Measurements from ENCODE around the gene PPP2R1B.
A peak's percentile ranks its signal among the peaks of the same experiment; 100 is the strongest.
"Not testable (repeated sequence)": the region's sequence is repeated elsewhere in the genome, so short reads cannot be mapped to it uniquely, and the experiment has no call there.

PPP2R1B gene

DNA sequence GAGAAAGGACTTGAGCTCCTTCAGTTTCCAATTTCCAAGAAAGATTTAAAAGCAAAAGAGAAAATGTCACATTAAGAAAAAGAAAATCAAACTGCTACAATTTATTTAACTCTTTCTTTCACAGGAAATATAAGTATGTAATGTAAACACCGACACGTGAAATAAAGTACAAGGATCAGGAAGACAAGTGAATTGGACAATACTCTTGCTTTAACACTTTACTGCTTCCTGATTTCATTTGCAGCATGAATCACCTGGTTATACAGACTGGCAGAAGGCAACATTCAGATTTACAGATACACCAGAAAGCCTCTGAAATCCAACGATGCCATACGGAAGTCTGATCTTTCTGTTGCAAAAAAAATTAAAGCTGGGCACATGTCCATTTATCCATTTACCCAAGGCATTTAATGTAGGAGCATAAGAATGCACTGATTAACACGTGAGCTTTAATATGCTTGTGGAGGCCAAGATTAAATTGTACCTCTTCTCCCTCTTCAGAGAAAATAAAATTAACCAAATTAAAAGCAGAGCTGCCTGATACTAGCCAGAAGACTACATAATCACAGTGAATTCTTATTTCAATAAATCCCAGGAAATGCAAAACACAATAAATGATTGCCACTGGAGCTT is 16.0 kb upstream of the PPP2R1B start:
- DNase-seq (ENCODE audit: low spot score) = no peak

DNA sequence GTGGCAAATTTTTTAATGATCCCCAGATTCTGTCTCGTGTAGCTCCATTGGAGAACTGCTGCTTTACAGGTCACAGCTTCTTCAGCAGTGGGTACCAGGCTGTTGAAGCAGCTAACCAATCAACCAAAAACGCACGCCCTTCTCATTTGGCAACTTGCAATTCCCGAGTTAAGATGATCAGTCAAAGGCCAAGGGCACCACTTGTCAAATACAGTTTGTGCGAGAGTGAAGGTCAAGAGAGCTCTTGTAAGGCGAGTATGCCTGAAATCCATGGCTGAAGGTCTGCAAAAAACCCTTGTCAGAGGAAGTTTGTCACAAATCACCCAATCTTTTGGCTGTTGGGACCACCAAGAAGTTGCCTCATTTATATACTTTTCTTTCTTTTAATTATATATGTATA is 12.9 kb upstream of the PPP2R1B start:
- no peak for DNase-seq (ENCODE audit: low spot score)

DNA sequence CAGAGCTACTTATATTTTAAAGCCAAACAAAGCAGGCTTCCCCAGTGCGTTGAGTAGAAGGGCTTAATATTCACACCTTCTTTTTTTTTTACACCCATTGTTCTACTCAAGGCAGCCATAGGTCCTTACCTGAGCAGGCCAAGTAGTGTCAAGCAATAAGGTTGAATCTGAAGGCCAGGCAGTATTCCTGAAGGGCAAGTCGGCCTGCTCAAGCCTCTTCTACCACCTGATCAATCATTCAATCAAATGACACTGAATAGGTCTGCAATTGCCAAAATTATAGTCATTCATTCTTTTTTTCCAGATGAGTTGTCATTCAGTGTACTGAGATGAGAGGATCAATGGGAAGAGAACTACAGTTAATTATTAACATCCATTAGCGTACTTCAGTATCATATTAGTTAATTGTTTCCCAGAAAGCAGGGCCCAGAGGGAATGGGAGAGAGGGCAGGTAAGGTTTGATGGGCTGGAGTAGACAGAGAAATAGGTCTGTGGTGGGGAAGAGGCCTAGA is 11.9 kb upstream of the PPP2R1B start:
- no peak for DNase-seq (ENCODE audit: low spot score)

DNA sequence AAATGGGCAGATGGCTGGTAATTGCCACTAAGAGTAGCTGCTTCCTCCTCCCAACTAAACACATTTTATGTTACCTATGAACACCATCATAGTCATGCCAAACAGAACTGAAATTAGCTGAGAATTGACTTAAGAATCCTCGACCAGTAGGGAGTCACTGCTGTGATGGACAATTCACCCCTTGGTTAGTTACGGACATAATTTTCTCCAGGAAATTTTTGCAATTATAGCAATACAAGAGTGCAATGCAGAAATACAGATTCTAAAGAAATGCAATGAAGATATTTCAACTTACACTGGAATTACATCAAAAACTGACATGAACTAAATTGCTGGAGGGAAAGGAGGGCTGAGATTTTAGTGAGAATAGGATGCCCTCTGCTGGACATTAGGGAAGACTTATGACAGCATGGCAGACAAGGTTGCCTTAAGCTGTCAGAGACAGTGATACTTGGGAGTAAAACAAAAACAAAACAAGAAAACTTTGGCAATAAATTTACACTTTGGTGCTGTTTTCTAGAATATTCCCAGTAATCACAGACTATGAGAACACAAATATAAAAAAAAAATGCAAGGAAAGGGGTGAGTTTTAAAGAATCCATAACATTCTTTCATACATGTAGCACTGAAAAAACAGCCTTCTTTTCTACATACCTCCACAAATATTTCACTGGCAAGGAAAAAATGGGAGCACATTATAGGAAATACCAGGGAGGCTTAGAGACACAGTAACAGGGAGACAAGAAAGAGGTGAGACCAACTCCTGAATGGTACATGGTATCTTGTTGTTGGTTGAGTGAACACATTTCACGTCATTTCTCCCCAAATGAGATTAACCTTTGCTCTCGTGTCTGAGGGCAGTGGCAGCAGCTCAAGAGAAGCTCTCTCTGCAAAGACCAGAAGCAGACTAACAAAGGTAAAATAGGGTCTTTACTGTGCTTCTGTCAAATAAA is 11.2 kb upstream of the PPP2R1B start:
- peak; percentile 57 for DNase-seq (ENCODE audit: low spot score)

DNA sequence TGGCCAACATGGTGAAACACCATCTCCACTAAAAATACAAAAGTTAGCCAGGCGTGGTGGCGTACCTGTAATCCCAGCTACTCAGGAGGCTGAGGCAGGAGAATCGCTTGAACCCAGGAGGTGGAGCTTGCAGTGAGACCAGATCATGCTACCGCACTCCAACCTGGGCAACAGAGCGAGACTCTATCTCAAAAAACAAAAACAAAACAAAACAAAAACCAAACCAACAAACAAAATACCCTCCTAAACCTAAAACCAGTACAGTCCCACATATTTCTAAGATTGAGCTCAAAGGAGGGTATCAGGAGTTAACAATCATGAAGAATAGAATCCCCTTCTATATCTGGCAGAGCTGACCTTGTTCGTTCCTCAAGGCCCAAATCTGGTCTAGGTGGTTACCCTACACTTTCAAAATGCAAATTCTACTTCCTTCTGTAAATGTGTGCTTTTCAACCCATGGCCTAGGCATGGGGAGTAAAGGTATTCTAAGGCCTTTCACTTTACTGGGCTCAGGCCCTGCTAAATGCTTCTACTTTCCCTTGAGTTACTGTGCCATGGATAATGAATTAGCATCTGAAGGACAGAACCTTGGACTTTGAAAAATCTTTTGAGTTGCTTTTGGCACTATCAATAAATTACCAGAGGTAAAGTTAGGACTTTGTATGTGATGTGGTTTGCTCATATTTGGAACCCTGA is 10.4 kb upstream of the PPP2R1B start:
- peak; percentile 71 for DNase-seq (ENCODE audit: low spot score)

DNA sequence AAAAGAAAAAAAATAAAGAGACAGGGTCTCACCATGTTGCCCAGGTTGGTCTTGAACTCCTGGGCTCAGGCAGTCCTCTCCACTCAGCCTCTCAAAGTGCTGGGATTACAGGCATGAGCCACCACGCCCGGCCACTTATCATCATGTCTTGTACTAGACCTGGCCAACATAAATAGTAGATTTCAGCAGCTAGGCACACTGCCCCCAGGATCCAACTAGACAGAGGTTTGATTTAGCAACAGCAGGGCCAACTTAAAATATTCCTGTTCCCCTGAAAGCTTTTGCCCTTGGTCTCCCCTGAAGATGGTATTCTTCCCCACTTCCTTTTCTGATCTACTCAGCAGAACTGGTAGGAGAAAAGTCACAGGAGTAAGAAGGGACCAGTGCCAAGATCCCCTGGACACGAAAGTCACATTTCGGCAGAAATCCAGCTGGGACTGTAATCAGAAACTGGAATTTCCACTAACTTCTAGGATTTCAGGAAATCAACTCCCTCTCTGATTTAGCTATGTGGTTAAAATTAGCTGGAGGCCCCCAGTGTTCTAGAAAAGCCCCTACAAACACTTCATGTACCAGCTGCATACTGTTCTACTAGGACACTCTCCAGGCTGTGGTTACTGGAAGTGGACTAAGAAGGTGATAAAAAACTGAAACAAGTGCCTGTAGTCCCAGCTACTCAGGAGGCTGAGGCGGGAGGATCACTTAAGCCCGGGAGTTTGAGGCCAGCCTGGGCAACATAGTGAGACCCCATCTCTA is 8.9 kb upstream of the PPP2R1B start:
- no peak for DNase-seq (ENCODE audit: low spot score)

DNA sequence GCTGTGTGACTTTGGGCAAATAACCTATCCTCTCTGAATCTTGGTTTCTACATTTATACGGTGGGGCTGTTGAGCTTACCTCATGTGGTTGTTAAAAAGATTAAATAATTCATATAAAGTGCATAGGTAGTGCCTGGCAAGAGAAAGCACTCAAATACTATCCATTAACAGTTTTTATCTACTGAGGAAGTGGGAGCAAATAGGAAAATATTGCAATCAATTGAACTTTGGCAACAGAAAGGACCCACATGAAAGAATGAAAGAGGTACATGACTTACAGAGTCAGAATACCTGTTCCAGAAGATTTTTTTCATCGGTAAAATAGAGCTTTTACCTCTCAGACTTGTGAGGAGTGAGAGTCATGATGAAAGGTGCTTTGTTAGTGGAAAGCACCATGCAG is 6.3 kb upstream of the PPP2R1B start:
- no peak for DNase-seq (ENCODE audit: low spot score)

DNA sequence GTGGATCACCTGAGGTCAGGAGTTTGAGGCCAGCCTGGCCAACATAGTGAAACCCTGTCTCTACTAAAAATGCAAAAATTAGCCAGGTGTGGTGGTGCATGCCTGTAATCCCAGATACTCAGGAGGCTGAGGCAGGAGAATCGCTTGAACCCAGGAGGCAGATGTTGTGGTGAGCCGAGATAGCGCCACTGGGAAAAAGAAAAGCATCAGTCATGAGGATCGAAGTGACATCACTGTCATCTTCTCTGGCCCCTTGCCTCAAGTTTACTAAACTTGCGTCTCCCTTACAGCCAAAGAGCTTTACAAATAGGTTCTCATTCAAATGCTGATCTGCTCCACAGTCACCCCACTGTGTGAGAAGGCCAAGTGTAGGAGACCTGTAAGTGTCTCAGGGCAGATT is 5.0 kb upstream of the PPP2R1B start:
- not testable (repeated sequence) for DNase-seq (ENCODE audit: low spot score)

DNA sequence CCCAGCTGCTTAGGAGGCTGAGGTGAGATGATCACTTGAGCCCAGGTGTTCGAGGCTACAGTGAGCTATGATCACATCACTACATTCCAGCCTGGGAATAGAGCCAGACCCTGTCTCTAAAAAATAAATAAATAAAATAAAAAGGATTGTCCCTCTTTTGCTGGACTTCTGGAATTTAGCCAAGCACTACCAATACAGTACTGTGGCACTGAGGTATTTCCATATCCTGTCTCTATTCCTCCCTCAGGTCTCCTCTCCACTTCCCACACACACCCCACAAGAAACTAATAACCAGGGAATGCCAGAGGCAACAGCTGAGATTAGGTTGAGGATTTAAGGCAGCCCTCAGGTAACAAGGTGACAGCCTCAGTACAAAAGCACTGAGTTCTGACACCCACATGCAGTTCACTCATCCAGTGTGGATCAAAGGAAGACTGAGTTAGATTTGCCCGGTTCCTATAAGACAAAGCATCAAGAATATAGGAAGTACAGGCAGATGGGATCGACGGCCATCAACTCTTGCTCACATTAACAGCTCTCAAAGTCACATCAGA is 4.5 kb upstream of the PPP2R1B start:
- no peak for DNase-seq (ENCODE audit: low spot score)

DNA sequence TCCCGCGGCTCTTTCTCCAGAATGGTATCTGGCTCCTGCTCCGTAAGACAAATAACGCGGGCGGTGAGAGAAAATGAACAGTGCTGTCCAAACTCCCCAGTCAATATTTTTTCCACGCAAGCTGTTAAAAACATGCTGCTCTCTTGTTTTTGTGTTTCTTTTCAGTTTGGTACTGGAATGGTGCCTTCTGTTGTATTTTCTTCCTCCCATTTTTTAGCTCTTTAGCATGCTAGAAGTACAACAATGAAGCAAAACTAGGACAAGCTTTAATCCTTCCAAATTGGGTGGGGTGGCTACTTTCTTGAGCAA is 599 bp upstream of the PPP2R1B start:
- DNase-seq (ENCODE audit: low spot score) = no peak

DNA sequence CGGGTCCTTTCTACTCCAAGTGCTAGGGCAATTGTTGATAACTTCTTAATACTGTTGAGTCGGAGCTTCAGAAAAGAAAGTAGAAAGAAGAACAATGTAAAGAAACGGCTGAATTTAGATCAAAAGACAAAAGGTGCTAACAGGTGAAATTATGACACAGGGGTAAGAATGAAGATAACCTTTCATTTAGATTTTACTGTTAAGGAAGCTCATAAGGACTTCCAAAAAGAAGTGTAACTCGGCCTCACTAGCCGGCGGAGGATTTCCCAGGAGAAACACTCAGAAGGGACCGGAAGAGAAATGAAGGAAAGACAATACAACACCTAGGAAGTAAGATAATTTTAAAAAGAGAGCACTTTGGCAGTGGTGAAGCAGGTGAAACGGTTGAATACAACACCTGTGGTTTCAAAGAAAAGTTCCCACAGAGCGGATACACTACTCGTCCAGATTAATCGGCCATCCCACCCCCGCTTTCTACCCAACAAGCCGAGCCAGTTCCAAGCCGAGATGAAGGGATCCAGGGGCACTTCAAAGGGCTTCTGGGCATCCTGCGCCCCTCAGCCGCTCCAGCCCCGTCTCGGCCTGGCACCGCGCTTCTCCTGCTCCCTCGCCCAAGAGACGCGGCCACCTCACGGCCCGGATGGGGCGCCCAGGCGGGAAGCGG is 737 bp downstream of the PPP2R1B start:
- DNase-seq (ENCODE audit: low spot score) = no peak

DNA sequence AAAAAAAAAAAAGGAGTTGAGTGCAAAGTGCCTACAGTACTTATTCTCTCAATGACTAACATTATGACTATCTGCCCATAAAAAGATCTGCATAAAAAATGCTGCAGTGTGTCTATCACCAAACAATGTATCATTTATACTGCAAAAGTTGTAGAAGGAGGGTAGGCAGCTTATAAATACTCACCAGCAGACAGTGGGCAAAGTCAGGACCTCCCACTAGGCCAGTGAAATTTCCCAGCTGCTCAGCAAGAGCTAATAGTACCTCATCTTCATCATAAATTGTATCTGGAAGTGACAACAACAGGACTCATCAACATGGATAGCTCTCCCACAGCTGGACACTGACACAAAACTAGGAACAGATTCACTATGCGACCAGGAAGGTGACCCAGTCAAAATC is 1.6 kb downstream of the PPP2R1B start:
- no peak for DNase-seq (ENCODE audit: low spot score)

DNA sequence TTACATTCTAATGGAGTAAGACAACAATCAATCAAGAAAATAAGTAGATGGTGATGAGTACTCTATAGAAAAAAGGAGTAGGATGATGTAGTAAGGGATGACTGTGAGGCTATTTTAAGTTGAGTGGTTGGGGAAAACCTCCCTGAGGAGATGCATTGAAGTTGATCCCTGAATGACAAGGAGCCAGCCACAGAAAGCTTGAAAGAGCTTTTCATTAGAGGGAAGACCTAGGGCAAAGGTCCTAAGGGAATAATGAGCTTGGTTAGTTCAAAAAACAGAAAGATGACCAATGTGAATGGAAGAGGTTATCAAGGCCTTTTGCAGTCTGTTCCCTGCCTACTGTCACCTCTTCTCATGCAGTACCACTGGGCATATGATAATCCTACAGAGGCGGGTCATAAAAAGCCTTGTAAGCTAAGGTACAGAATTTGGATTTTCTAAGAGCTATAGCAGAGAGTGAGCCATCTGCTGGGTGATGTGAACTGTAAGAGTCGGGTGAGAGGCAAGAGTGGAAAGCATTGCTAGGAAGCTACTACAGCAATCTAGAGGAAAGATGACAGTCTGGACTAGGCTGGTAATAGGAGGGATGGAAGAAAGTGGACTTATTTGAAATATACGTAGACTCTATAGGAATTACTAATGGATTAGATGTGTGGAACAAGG is 3.1 kb downstream of the PPP2R1B start:
- DNase-seq (ENCODE audit: low spot score) = no peak

DNA sequence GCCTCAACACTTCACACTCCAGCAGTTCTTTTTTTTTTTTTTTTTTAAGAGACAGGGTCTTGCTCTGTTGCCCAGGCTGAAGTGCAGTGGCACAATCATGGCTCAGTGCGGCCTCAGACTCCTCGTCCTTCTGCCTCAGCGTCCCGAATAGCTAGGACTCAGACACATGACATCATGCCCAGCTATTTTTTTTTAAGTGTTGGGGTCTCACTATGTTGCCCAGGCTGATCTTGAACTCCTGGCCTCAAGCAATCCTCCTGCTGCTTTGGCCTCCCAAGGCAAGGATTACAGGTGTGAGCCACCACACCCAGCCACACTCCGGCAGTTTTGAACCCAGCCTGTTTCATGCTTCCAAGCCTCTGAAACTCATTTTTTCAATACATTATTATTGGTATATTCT is 3.7 kb downstream of the PPP2R1B start:
- no peak for DNase-seq (ENCODE audit: low spot score)

DNA sequence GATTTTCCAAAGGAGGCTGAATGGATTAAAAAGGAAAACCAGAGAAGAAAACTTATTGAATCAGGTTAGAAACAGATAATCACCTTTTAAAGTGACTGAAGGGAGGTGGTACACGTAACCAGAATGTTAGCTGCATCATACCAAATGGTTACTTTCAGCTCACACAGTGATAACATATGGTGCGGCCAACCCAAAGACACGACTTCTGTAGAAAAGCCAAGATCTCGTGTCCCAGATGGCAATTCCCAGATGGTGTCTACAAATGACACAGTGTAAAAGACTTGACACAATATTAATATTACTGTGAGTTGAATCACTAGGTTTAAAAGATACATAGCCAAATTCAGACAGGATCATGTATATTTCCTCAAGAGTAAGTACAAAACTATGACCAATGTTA is 5.2 kb downstream of the PPP2R1B start:
- no peak for DNase-seq (ENCODE audit: low spot score)

DNA sequence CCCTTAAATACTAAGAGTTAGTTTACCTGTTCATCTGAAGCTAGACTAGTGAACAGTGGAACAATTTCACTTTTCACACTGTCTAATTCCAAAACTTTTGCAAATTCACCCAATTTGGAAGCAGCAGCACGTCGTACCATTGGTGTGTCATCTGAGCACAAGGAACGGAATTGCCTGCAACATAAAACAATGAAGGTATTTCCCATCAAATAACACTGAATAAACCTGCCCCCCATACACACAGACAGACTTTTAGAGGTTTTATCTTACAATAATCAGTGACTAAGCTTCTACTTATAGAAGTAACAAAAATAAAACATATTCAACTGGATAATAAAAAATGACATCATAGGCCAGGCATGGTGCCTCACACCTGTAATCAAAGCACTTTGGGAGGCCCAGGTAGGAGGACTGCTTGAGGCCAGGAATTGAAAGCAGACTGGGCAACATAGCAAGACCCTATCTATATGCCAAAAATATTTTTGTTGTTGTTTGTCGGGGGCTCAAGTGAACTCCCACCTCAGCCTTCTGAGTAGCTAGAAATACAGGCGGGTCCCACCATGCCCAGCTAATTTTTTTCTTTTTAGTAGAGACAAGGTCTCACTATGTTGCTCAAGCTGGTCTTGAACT is 6.3 kb downstream of the PPP2R1B start:
- no peak for DNase-seq (ENCODE audit: low spot score)

DNA sequence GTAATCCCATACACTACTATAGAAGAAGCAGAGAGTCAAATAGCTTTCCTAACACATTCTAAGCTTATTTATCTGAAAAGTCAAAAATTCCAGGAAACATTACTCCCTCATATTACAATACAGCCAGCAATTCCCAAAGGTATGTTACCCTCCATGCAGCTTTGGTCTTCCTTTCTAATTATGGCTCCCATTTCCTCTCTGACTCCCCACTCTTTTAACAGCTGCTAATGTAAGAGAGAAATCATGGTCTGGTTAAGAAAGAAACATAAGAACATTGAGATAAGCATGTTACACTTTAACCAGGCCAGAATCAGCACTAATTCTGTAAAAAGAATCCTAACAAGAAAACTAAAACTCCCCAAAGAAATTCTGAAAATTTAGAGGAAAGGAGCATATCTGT is 6.8 kb downstream of the PPP2R1B start:
- DNase-seq (ENCODE audit: low spot score) = no peak

DNA sequence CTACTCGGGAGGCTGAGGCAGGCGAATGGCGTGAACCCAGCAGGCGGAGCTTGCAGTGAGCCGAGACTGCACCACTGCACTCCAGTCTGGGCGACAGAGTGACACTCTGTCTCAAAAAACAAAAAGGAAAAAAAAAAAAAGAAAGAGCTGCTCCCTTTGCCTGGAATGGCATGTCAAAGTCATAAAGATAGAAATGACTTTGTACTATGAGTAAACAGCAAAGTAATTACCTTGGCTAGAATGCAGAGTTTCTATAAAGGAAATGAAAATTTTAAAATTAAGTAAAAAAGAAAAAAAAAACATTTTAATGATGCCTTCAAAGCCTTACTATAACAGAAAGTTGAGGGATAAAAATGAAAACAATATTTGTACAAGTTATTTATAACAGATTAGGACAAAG is 10.1 kb downstream of the PPP2R1B start:
- DNase-seq (ENCODE audit: low spot score) = no peak

DNA sequence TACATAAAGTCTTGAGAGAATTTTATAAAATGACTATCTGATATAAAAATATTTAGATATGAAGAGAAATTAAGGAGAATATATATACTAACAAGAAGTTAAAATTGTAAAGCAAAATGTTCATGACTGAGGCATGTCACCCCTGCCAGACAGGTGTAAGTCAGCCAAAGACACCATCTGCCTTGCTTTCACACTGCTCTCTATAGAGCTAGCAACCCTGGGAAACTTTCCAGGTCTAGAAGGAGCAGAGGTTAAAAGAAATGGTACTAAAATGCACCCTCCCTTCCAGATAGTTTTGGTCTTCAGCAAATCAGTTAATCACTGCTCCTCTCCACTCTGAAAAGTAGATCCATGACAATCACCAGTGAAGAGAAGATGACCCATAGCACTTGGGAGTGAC is 16.5 kb downstream of the PPP2R1B start:
- DNase-seq (ENCODE audit: low spot score) = no peak

Measured in germinal center (tissue), 1 donor.